WTC11 (cell line): ENCODE measurements around the gene DUSP1.

Experiments
- ZNF416 ChIP-seq: fragments of 250-450 bp; sonication (Bioruptor Pico); IDR thresholded peaks from 2 replicates; pipeline ENCODE4 v1.9.0; 2021; ENCODE audit warnings: mild to moderate bottlenecking, inconsistent platforms
- TF ChIP-seq, protein P1 (sequence below): sonication (generic); formaldehyde crosslinking; IDR thresholded peaks from 2 replicates; pipeline ENCODE4 v1.8.1; 2023; ENCODE audit warnings: mild to moderate bottlenecking, missing genetic modification reagents, borderline replicate concordance

DNA sequence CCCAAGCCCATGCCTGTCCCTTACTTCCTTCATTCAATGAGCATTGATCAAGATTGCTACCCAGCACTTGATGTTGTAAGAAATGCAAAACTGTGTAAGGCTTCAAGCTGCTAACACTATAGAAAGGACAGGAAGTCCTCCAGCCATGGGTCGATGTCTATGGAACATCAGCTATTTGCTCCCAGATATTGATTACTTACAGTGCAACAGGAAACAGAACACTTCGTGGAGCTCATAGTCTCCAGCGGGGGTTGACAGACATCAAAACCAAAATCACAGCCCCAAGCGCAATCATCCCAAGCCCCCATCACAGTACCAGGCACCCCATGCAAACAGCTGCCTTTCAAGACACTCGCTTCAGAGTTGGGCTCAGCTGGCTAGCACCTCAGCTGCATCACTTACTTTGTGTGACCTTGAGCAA, 26.8 kb upstream of the DUSP1 start:
- TF ChIP-seq, protein P1, sequence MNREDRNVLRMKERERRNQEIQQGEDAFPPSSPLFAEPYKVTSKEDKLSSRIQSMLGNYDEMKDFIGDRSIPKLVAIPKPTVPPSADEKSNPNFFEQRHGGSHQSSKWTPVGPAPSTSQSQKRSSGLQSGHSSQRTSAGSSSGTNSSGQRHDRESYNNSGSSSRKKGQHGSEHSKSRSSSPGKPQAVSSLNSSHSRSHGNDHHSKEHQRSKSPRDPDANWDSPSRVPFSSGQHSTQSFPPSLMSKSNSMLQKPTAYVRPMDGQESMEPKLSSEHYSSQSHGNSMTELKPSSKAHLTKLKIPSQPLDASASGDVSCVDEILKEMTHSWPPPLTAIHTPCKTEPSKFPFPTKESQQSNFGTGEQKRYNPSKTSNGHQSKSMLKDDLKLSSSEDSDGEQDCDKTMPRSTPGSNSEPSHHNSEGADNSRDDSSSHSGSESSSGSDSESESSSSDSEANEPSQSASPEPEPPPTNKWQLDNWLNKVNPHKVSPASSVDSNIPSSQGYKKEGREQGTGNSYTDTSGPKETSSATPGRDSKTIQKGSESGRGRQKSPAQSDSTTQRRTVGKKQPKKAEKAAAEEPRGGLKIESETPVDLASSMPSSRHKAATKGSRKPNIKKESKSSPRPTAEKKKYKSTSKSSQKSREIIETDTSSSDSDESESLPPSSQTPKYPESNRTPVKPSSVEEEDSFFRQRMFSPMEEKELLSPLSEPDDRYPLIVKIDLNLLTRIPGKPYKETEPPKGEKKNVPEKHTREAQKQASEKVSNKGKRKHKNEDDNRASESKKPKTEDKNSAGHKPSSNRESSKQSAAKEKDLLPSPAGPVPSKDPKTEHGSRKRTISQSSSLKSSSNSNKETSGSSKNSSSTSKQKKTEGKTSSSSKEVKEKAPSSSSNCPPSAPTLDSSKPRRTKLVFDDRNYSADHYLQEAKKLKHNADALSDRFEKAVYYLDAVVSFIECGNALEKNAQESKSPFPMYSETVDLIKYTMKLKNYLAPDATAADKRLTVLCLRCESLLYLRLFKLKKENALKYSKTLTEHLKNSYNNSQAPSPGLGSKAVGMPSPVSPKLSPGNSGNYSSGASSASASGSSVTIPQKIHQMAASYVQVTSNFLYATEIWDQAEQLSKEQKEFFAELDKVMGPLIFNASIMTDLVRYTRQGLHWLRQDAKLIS (CRISPR knock-in tag), result no peak
- TF ChIP-seq ZNF416 (CRISPR knock-in tag), result no peak
